SJCRH30 (cell line): Measurements from ENCODE around the gene JAK1. TPM values are rescaled to one million over a fixed set of nuclear protein-coding genes. Genes with fewer than 3 reads are reported as not detected.
A peak's percentile ranks its signal among the peaks of the same experiment; 100 is the strongest.

Experiments
- DNase-seq, 2 experiments: peaks; one replicate each; pipeline ENCODE4 v3.0.0-alpha.2; 2015 to 2020
- H3K27ac ChIP-seq: fragments of 250-450 bp; sonication (Bioruptor Pico); 2 replicates; pipeline ENCODE4 v1.5.1; 2020; ENCODE audit warnings: mild to moderate bottlenecking, moderate library complexity
- H3K27me3 ChIP-seq: fragments of 250-450 bp; sonication (Bioruptor Pico); 2 replicates; pipeline ENCODE4 v1.5.1; 2020; ENCODE audit warnings: mild to moderate bottlenecking, moderate library complexity
- H3K36me3 ChIP-seq: fragments of 250-450 bp; sonication (Bioruptor Pico); 2 replicates; pipeline ENCODE4 v1.5.1; 2020; ENCODE audit warnings: mild to moderate bottlenecking, moderate library complexity
- H3K4me1 ChIP-seq: fragments of 250-450 bp; sonication (Bioruptor Pico); 2 replicates; pipeline ENCODE4 v1.5.1; 2020; ENCODE audit warnings: mild to moderate bottlenecking, moderate library complexity
- H3K4me3 ChIP-seq: fragments of 250-450 bp; sonication (Bioruptor Pico); 2 replicates; pipeline ENCODE4 v1.5.1; 2020; ENCODE audit warnings: mild to moderate bottlenecking, moderate library complexity
- H3K9me3 ChIP-seq: fragments of 250-450 bp; sonication (Bioruptor Pico); replicated peaks from 2 replicates; pipeline ENCODE4 v1.5.1; 2020; ENCODE audit warnings: mild to moderate bottlenecking, moderate library complexity
- total RNA-seq: library from RNA; depleted of rRNA; stranded (reverse); fragments of >200 nt; shearing (Covaris generic); gene quantifications from 2 replicates; pipeline ENCODE4 v1.2.3, GENCODE V29; 2014

The JAK1 gene
- total RNA-seq, 1 experiment from 2014 or later, result 60.5 TPM

DNA sequence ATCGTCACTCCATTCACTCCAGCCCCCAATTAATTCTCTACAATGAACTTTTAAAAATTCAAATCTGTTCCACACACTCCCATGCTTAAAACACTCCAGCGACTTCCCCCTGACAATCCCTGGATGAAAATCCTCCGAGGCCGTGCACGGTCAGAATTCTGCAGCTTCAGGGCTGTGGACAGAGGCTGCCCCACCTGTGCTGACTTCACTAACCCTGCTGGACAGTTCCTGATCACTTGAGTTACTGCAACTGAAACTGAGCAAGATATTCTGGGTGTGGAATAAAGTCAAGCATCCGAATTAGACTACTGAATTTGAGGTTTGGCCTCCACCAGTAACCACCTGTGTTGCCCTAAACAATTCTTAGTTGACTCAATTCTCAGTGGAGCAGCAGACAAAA, 1.0 kb upstream of the JAK1 start:
- Histone ChIP-seq H3K4me1 (0 out of 2 replicates have a peak, but pooled peaks cover 7% of the 10 kb centered on the region), H3K36me3 (no peaks in the 10 kb centered on the region), H3K9me3 (no peaks in the 10 kb centered on the region), H3K27me3 (no peaks in the 10 kb centered on the region), H3K4me3 (peak overlapping the region; percentile 96; the same call in 1 of the 2 replicates), H3K27ac (no peak overlapping the region)
- DNase-seq, result no peak

DNA sequence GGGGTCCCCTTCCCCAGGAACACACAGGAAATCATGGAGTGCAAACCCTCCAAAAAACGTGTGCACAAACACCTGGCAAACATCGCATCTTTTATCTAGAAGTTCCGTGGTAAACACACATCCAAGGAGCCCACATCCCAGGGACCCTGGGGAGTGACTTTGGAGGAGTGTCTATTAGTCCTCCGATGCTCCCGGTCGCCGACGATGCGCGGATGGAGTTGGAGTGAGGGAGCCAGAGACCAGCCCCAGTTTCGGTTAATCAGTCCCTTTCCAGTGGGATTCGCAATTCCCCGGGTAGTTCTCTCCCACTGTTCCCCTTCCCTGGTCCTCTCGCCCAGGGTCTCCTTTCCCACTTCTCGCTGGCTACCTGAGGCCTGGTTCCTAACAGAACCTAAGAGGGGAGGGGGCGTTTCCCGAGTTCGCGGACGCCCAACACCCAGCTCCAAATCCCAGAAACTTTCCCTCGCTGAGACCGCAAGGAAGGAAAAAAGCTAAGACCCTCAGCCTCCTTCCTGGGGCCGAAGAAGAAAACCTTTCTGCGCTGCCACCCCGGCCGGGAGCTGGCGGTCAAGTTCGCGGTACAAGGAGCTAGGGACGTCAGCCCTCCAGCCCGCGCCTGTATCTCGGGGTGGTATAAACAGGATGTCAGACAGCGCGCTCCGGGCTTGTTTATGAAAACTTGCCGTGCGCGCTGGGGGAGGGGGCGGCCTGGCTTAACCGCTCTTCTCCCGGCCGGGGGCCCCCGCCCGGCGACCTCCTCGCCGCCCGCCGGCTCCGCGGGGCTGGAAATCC, 787 bp downstream of the JAK1 start:
- H3K9me3 ChIP-seq, result no peaks in the 10 kb centered on the region
- peak; percentile 63 to 69 for DNase-seq
- peak overlapping the region; percentile 47 for H3K27ac ChIP-seq
- H3K4me1 ChIP-seq, result 0 out of 2 replicates have a peak, but pooled peaks cover 7% of the 10 kb centered on the region
- no peaks in the 10 kb centered on the region for H3K36me3 ChIP-seq
- peak overlapping the region; percentile 96 for H3K4me3 ChIP-seq
- H3K27me3 ChIP-seq, result no peaks in the 10 kb centered on the region

DNA sequence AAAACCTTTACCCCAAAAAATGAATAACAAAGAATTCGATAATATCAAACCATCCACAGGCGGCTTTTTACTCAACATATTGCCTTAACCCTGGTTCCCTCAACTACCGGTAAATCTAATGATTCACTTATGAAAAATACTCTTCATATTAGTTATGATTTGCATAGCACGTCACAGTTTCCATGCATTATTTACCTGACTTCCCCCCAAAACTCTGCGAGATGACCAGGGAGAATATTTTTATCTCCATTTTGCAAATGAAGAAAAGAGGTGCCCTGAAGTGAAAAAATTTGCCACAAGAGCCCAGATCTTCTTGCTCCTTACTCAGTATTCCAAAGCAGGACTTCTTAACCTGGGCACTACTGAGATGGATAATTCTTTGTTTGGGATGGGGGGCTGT, 2.9 kb downstream of the JAK1 start:
- Histone ChIP-seq H3K9me3 (no peaks in the 10 kb centered on the region), H3K4me1 (0 out of 2 replicates have a peak, but pooled peaks cover 7% of the 10 kb centered on the region), H3K27me3 (no peaks in the 10 kb centered on the region), H3K4me3 (no peak overlapping the region), H3K27ac (no peak overlapping the region), H3K36me3 (no peaks in the 10 kb centered on the region)
- DNase-seq, result no peak

DNA sequence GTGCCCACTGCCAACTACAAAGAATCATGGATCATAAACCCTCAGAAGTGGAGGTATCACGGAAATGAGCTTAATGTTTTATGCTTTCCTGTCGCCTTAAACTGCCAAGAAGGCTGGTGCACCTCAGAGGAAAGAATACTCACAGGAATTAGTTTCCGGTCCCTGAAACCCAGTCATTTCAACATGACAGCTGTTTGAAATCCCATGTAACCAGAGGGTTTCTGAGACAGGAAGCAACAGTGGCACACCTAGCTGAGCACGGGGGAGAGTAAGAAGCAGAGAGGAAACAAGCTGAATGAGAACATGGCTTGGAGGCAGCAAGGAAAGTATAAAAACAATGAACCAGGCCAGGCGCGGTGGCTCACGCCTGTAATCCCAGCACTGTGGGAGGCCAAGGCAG, 3.9 kb downstream of the JAK1 start:
- no peak for DNase-seq
- Histone ChIP-seq H3K27me3 (no peaks in the 10 kb centered on the region), H3K4me1 (0 out of 2 replicates have a peak, but pooled peaks cover 4% of the 10 kb centered on the region), H3K9me3 (no peaks in the 10 kb centered on the region), H3K4me3 (no peak overlapping the region), H3K27ac (no peak overlapping the region), H3K36me3 (no peaks in the 10 kb centered on the region)

DNA sequence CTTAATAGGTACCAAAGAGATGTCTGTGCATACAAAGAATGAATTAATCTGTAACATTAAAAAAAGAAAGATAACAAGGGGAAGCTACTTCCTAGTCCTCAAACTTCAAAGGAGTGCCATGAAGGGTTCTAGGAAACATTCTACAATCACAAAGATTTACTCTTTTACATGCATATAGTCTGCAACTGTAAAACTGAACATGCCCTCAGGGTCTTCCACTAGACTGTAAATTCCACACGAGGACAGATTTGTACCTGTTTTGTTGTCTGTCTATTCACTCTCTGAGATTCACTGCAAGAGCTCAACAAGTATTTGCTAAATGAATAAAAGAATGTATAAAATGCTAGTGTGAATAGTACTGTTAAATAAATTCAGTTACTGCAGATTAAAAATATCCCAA, 4.4 kb downstream of the JAK1 start:
- no peak for DNase-seq
- H3K4me1 ChIP-seq, result 0 out of 2 replicates have a peak, but pooled peaks cover 2% of the 10 kb centered on the region
- H3K36me3 ChIP-seq, result no peaks in the 10 kb centered on the region
- H3K4me3 ChIP-seq, result no peak overlapping the region
- no peaks in the 10 kb centered on the region for H3K9me3 ChIP-seq
- H3K27me3 ChIP-seq, result no peaks in the 10 kb centered on the region
- no peak overlapping the region for H3K27ac ChIP-seq

DNA sequence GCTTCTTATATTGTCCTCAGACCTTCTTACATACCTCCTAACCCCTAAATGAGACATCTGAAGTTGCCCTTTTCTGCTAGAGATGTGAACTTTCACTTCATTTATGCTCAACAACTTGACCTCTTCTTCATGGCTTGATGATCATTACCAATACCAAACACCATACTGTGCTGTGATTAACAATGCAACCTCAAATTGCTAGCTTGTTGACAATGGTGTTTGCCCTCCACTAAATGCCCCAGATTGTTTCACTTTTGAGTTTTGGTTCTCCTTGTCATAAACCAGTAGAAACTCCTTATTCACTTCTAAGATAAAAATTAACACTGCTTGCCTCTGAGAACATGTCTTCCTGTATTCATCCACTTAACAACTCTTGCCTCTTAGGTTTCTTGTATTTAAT, 5.6 kb downstream of the JAK1 start:
- H3K27ac ChIP-seq, result no peak overlapping the region
- H3K36me3 ChIP-seq, result no peaks in the 10 kb centered on the region
- no peaks in the 10 kb centered on the region for H3K27me3 ChIP-seq
- no peaks in the 10 kb centered on the region for H3K9me3 ChIP-seq
- no peak overlapping the region for H3K4me3 ChIP-seq
- H3K4me1 ChIP-seq, result 0 out of 2 replicates have a peak, but pooled peaks cover 2% of the 10 kb centered on the region
- DNase-seq, result no peak

DNA sequence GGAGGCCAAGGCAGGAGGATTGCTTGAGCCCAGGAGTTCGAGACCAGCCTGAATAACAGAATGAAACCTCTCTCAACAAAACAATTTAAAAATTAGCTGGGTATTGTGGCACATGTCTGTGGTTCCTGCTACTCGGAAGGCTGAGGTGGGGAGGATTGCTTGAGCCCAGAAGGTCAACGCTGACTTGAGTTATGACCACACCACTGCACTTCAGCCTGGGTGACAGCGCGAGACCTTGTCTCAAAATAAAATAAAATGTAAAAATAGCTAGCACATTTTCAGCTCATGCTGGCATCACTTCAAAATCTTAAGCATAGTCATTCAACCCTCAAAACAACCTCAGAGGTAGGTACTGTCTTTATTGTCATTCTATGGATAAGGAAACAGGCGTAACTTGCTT, 6.4 kb downstream of the JAK1 start:
- DNase-seq, result no peak
- H3K27me3 ChIP-seq, result no peaks in the 10 kb centered on the region
- H3K36me3 ChIP-seq, result no peaks in the 10 kb centered on the region
- H3K9me3 ChIP-seq, result no peaks in the 10 kb centered on the region
- 0 out of 2 replicates have a peak, but pooled peaks cover 2% of the 10 kb centered on the region for H3K4me1 ChIP-seq
- no peak overlapping the region for H3K4me3 ChIP-seq
- no peak overlapping the region for H3K27ac ChIP-seq

DNA sequence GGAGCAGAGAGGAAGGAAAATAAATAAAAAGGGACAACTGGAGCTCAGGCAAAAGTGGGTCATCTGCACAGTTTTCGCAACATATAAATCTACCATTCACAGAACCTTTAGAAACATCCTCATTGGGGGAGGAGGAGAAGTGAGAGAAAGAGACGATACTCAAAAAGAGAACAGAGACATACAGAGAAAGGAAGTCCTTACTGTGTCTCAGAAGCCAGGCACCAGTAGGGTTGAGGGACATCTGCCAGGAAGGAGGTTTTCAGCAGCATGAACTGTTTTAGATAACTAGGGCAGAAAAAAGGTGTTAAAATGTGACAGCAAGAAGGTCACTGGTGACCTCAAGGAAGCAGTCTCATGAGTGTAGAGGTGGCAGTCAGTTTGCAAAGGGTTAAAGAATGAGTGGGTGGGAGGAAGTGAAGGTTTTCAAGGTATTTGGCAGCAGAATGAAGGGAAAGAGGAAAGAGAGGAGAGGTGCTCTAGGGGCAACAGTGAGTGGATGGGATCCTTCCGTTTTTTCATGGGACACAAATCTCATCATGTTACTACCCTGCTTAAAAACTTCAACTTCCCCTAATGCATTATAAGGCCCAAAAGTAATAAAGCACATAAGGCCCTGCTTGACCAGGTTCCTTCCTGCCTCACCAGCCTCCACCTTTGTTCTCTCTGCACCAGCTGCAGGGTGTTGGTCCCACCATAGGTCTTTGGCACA, 9.5 kb downstream of the JAK1 start:
- H3K4me3 ChIP-seq, result no peak overlapping the region
- no peak for DNase-seq
- H3K9me3 ChIP-seq, result no peaks in the 10 kb centered on the region
- H3K27me3 ChIP-seq, result no peaks in the 10 kb centered on the region
- H3K4me1 ChIP-seq, result no peaks in the 10 kb centered on the region
- H3K27ac ChIP-seq, result no peak overlapping the region
- H3K36me3 ChIP-seq, result no peaks in the 10 kb centered on the region

DNA sequence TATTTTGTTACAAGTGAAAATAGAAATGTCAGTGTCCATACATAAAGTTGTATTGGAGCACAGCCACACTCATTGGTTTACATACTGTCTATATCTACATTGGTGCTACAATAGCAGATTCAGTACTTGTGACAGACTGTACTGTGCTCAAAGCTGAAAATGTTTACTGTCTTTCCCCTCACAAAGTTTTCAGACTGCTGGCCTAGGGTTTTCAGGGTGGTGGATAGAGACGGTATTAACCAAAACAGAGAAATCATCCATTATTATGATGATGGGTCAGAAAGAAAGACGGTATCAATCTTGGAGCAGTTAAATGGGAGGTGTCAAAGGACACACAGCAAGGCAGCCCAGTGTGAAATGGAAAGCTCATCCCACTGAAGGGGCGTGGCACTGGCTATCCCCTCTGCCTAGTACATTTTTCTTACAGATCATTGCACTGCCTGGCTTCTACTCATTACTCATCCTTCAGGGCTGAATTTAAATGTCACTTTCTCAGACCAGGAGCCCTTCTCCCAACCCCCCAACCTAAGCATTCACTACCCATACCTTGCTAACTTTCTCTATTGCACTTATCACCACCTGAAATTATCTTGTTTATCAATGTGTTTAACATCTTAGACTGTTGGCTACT, 10.2 kb downstream of the JAK1 start:
- no peak for DNase-seq
- H3K4me1 ChIP-seq, result no peaks in the 10 kb centered on the region

DNA sequence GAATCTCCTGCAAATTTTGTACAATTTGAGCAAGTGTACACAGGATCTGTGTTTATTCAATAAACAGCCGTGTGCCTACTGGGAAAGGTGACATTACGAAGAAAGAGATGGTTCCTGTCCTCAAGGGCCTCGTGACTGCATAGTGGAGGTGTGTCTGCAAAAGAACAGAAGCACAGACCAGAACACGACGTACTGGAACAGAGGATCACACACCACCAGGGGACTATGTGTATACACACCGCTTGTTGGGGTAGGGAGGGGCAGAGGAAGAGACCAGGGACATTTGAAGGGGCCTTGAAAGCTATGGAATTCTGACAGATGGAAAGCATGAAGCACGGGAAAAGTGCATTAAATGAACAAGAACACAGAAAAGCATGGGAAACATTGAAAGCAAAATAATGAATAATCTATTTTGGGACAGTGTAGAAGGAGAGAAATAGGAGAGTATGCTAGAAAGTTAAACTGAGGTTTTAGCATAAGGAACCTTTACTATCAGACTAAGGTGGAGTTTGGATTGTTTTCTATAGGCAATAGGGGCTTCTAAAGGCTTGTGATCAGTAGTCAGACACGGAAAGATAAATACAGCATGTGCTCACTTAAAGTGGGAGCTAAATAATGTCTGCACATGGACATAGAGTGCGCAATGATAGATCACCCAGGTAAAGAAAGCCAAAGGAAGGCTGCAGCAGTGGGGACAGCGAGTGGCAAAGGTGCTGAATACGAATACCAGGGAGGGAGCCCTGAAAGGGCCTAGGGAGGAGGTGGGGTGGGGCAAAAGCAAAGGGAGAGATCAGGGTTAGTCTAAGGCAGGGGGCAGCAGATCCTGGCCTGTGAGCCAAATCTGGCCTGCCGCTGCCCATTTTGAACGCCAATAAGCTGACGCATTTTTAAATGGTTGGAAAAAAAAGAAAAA, 11.0 kb downstream of the JAK1 start:
- no peak for DNase-seq
- no peaks in the 10 kb centered on the region for H3K36me3 ChIP-seq
- H3K4me3 ChIP-seq, result no peak overlapping the region
- no peaks in the 10 kb centered on the region for H3K27me3 ChIP-seq
- no peak overlapping the region for H3K27ac ChIP-seq
- H3K9me3 ChIP-seq, result no peaks in the 10 kb centered on the region
- no peaks in the 10 kb centered on the region for H3K4me1 ChIP-seq

More for the DNA sequence above, 10.2 kb downstream of the JAK1 start:
- Histone ChIP-seq H3K9me3 (no peaks in the 10 kb centered on the region), H3K27ac (no peak overlapping the region), H3K4me3 (no peak overlapping the region), H3K36me3 (no peaks in the 10 kb centered on the region), H3K27me3 (no peaks in the 10 kb centered on the region)

DNA sequence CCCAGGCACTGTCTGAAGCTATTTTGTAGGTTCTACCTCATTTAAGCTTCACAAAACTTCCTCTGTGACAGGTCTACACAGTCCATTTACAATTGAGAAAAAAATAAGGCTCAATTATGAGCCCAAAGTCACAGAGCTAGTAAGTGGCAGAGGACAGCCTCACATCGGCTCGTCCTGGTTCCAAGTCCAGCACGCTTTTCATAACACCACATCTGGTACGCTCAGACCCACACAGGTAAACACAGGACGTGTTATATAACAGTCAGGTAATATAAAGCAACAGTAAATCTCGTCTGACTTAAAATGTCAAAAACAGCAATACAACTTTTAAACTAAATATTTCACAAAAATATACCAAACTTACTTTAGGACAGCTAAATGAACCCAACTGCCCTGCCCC, 13.1 kb downstream of the JAK1 start:
- DNase-seq, result no peak
- Histone ChIP-seq H3K9me3 (no peaks in the 10 kb centered on the region), H3K36me3 (no peaks in the 10 kb centered on the region), H3K27me3 (no peaks in the 10 kb centered on the region), H3K4me1 (no peaks in the 10 kb centered on the region), H3K4me3 (no peak overlapping the region), H3K27ac (no peak overlapping the region)

DNA sequence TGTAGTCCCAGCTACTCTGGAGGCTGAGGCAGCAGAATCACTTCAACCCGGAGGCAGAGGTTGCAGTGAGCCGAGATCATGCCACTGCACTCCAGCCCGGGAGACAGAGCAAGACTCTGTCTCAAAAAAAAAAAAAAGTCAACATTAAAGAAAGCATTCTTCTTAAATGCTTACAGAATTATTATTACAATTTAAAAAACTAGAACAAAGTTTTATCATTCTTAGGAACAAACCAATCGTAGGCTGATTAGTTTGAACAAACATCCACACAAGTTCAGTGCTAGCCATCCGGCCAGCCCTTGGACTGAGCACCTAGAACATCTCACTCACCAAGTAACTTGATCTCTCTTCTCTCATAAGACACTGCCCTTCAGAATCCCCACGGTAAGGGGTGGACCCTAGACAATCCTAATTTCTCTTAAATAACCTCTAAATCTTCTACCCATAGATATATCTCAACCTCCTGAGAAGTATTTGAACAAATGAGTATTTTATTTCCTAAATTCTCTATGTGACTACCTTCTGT, 16.0 kb downstream of the JAK1 start:
- Histone ChIP-seq H3K36me3 (no peaks in the 10 kb centered on the region), H3K4me3 (no peak overlapping the region), H3K27me3 (no peaks in the 10 kb centered on the region), H3K27ac (no peak overlapping the region), H3K9me3 (no peaks in the 10 kb centered on the region), H3K4me1 (no peaks in the 10 kb centered on the region)
- DNase-seq, result no peak

DNA sequence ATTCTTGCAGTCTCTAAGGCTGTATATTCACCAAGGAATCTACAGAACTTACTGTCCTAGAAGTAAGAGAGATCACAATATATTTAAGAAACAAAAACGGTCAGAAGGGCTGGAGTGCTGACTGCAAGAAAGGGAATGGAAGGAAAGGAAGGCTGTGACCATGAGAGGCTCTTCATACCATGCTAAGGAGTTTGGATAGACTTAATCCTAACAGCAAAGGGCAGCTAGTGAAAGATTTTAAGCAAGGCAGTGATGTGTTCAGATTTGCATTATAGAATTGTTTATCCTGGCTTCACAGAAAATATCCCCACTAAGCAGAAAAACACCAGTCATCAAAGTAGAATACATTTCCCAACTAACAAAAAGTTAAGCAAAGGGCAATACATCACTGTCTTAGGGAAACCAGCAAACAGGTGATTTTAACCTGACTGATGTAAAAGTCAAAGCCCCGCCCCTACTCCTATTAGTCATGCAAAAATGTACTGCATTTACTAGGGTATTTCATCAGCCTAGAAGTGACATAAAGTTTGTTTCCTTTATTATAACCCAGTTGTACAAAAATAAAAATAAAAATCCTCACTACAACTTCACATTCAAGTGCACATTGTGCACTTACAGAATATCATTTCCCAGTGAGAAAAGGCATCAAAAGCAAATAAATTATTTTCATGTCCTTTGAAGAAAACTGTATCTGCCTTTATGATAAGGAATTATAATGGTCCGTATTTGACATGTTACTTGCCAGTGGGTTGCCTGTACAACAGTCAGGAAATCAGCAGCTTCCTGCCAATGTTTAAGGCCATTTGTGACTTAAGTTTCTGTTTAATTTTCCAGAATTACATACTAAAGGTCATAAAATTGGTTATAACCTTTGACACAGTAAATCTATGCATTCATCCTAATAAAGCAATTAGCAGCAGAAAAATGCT, 17.2 kb downstream of the JAK1 start:
- H3K4me1 ChIP-seq, result no peaks in the 10 kb centered on the region
- no peak overlapping the region for H3K4me3 ChIP-seq
- H3K36me3 ChIP-seq, result no peaks in the 10 kb centered on the region
- H3K27ac ChIP-seq, result no peak overlapping the region
- no peak for DNase-seq
- H3K9me3 ChIP-seq, result no peaks in the 10 kb centered on the region
- no peaks in the 10 kb centered on the region for H3K27me3 ChIP-seq
